ENCODE data around the gene DNAJB7.

DNA sequence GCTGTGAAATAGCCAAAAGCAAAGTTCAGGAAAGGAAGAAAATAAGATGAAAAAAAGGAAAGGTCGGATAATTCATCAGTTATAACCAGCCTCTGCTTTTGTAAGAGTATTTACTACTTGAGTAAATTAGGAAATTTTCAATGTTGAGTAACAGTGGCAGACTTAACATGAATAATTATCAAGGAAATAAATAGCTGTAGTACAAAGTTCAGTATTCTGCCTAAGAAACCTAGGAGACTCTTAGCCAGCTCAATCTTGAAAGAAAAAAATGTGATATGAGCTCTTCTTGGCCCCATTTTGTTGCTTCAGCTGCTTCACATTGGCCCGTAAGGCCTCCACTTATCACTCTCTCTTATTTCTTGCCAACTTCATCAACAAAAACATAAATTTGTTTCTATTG, 17.0 kb upstream of the DNAJB7 start:
- TF ChIP-seq CTCF (IDR thresholded peaks at IDR 0.05) (no peak), POLR2AphosphoS5 (IDR thresholded peaks at IDR 0.05) (no peak), POLR2A (IDR thresholded peaks at IDR 0.05; ENCODE audit: low read depth) (no peak), EP300 (IDR thresholded peaks at IDR 0.05) (no peak)
